H1 (cell line): ENCODE data around the gene DAP. TPM values are rescaled to one million over a fixed set of nuclear protein-coding genes. Genes with fewer than 3 reads are reported as not detected.

Experiments
- CTCF ChIA-PET: fragments of 300-600 bp; sonication (Branson Sonifier 250); formaldehyde crosslinking; loops from one replicate; lab custom pipeline; 2021; ENCODE audit not compliant: partially characterized antibody; lab: Charles Lee
- POLR2A ChIA-PET: fragments of 300-600 bp; sonication (Branson Sonifier 250); formaldehyde crosslinking; loops from one replicate; lab custom pipeline; 2021; ENCODE audit warnings: inconsistent platforms; ENCODE audit not compliant: partially characterized antibody; lab: Charles Lee
- DNase-seq, 2 experiments: peaks; one replicate each; pipeline versions ENCODE4 v3.0.0 to v3.0.0-alpha.2; 2010 to 2022; ENCODE audit warnings: low spot score in 2 of 2, low read depth in 1 of 2, mixed read lengths in 1 of 2
- FAIRE-seq: peaks from 2 replicates; lab custom pipeline; 2011; peaks lifted over from hg19 to GRCh38; lab: Jason Lieb, UNC
- H2AFZ ChIP-seq: 2 replicates; pipeline ENCODE4 v1.8.1; 2012; ENCODE audit warnings: low read length, inconsistent platforms
- H2AK5ac ChIP-seq: 2 replicates; pipeline ENCODE4 v1.6.1; 2013; ENCODE audit warnings: low read depth, low read length
- H2BK120ac ChIP-seq: replicated peaks from 2 replicates; pipeline ENCODE3; 2013; ENCODE audit warnings: low read depth, low read length, inconsistent platforms
- H2BK12ac ChIP-seq: 2 replicates; pipeline ENCODE4 v1.6.1; 2013; ENCODE audit warnings: low read depth, low read length
- H2BK15ac ChIP-seq: 2 replicates; pipeline ENCODE4 v1.6.1; 2013; ENCODE audit warnings: low read length
- H2BK20ac ChIP-seq: 2 replicates; pipeline ENCODE4 v1.6.1; 2013; ENCODE audit warnings: low read length
- H2BK5ac ChIP-seq: 2 replicates; pipeline ENCODE4 v1.6.1; 2013; ENCODE audit warnings: low read depth, low read length
- H3K14ac ChIP-seq: 2 replicates; pipeline ENCODE4 v1.6.1; 2013; ENCODE audit warnings: inconsistent platforms; ENCODE audit not compliant: insufficient read length
- H3K18ac ChIP-seq: 2 replicates; pipeline ENCODE4 v1.6.1; 2013; ENCODE audit warnings: low read length; ENCODE audit errors: extremely low read depth
- H3K23ac ChIP-seq: 2 replicates; pipeline ENCODE4 v1.6.1; 2013; ENCODE audit warnings: inconsistent platforms; ENCODE audit not compliant: insufficient read length
- H3K23me2 ChIP-seq: 2 replicates; pipeline ENCODE4 v1.6.1; 2013; ENCODE audit warnings: low read depth, low read length
- H3K27ac ChIP-seq: 2 replicates; pipeline ENCODE4 v1.6.1; 2011; ENCODE audit warnings: low read depth, low read length, inconsistent platforms
- H3K27me3 ChIP-seq, 4 experiments: replicated peaks in 1 of 4; 1 replicate in 1 of 4; 2 replicates in 3 of 4; pipeline versions ENCODE4 v1.6.1 to v1.8.1; 2011 to 2013; ENCODE audit warnings: low read length in 3 of 4, mild to moderate bottlenecking in 3 of 4, inconsistent platforms in 2 of 4, mixed read lengths in 2 of 4, moderate library complexity in 1 of 4; ENCODE audit not compliant: control insufficient read depth in 3 of 4, insufficient read depth in 3 of 4; ENCODE audit errors: extremely low read depth in 1 of 4
- H3K36me3 ChIP-seq, 4 experiments: 2 replicates each; pipeline versions ENCODE4 v1.6.1 to v1.8.1; 2011 to 2013; ENCODE audit warnings: mild to moderate bottlenecking in 4 of 4, low read length in 3 of 4, moderate library complexity in 2 of 4, control low read depth in 1 of 4, inconsistent platforms in 1 of 4; ENCODE audit not compliant: insufficient read depth in 4 of 4, control insufficient read depth in 2 of 4
- H3K4ac ChIP-seq: replicated peaks from 2 replicates; pipeline ENCODE3; 2013; ENCODE audit warnings: low read length, low read depth, mixed read lengths, inconsistent platforms; ENCODE audit not compliant: insufficient read length
- H3K4me1 ChIP-seq, 4 experiments: replicated peaks in 1 of 4; 1 replicate in 1 of 4; 2 replicates in 3 of 4; pipeline versions ENCODE4 v1.6.1 to v1.8.1; 2011 to 2013; ENCODE audit warnings: low read length in 3 of 4, inconsistent platforms in 2 of 4, mixed read lengths in 1 of 4; ENCODE audit not compliant: insufficient read depth in 4 of 4, control insufficient read depth in 3 of 4
- H3K4me2 ChIP-seq, 2 experiments: 2 replicates each; pipeline versions ENCODE4 v1.6.1 to v1.8.1; 2011 to 2013; ENCODE audit warnings: low read depth in 2 of 2, low read length in 2 of 2, control low read depth in 1 of 2, inconsistent platforms in 1 of 2, mild to moderate bottlenecking in 1 of 2; ENCODE audit not compliant: insufficient read depth in 1 of 2
- H3K4me3 ChIP-seq, 4 experiments: fragments of 200-600, 300-600 bp in 1 of 4; sonication (generic), shearing (Covaris generic), sonication (Bioruptor Twin) in 1 of 4; 2 replicates each; pipeline versions ENCODE4 v1.5.1 to v1.8.1; 2011 to 2016; ENCODE audit warnings: low read length in 4 of 4, low read depth in 3 of 4, control low read depth in 2 of 4, inconsistent platforms in 2 of 4, mild to moderate bottlenecking in 2 of 4, mixed read lengths in 1 of 4, moderate library complexity in 1 of 4; ENCODE audit not compliant: insufficient read depth in 2 of 4; ENCODE audit errors: extremely low read depth in 1 of 4
- H3K56ac ChIP-seq: replicated peaks from 2 replicates; pipeline ENCODE3; 2013; ENCODE audit warnings: low read depth, mild to moderate bottlenecking, mixed read lengths, low read length, inconsistent platforms; ENCODE audit not compliant: insufficient read length
- H3K79me1 ChIP-seq: 2 replicates; pipeline ENCODE4 v1.6.1; 2013; ENCODE audit warnings: low read depth, low read length, control low read depth
- H3K79me2 ChIP-seq, 2 experiments: 2 replicates each; pipeline versions ENCODE4 v1.6.1 to v1.8.1; 2012 to 2013; ENCODE audit warnings: low read length in 2 of 2, mild to moderate bottlenecking in 2 of 2, inconsistent platforms in 1 of 2; ENCODE audit not compliant: insufficient read depth in 2 of 2, control insufficient read depth in 1 of 2
- H3K9ac ChIP-seq, 4 experiments: replicated peaks in 1 of 4; 1 replicate in 1 of 4; 2 replicates in 3 of 4; pipeline versions ENCODE4 v1.6.1 to v1.8.1; 2011 to 2013; ENCODE audit warnings: low read depth in 3 of 4, low read length in 3 of 4, control low read depth in 2 of 4, mild to moderate bottlenecking in 2 of 4, moderate library complexity in 2 of 4, inconsistent platforms in 1 of 4; ENCODE audit errors: extremely low read depth in 1 of 4
- H3K9me3 ChIP-seq, 2 experiments: 2 replicates each; pipeline versions ENCODE4 v1.6.1 to v1.8.1; 2012 to 2013; ENCODE audit warnings: mild to moderate bottlenecking in 2 of 2, moderate library complexity in 2 of 2, control low read depth in 1 of 2, inconsistent platforms in 1 of 2, low read depth in 1 of 2, low read length in 1 of 2, mixed read lengths in 1 of 2; ENCODE audit not compliant: insufficient read depth in 2 of 2
- H4K20me1 ChIP-seq, 2 experiments: replicated peaks in 1 of 2; 2 replicates each; pipeline versions ENCODE3 to v1.8.1; 2011 to 2013; ENCODE audit warnings: inconsistent platforms in 2 of 2, low read length in 2 of 2, mild to moderate bottlenecking in 1 of 2; ENCODE audit not compliant: insufficient read depth in 2 of 2, control insufficient read depth in 1 of 2
- H4K5ac ChIP-seq: 2 replicates; pipeline ENCODE4 v1.6.1; 2013; ENCODE audit warnings: low read length, low read depth, mixed read lengths, inconsistent platforms; ENCODE audit not compliant: insufficient read length
- H4K8ac ChIP-seq: 2 replicates; pipeline ENCODE4 v1.8.0; 2013; ENCODE audit warnings: mild to moderate bottlenecking, moderate library complexity, low read length, inconsistent platforms; ENCODE audit not compliant: insufficient read depth; ENCODE audit errors: extremely low read depth
- H4K91ac ChIP-seq: replicated peaks from 2 replicates; pipeline ENCODE3; 2013; ENCODE audit warnings: low read length, mixed read lengths, inconsistent platforms; ENCODE audit not compliant: insufficient read length
- PHF8 ChIP-seq: fragments of 200-600 bp; sonication (generic); conservative IDR thresholded peaks from 2 replicates; pipeline ENCODE4 v1.7.1; 2012; ENCODE audit warnings: low read depth, mild to moderate bottlenecking, inconsistent platforms, low read length, moderate library complexity
- SP4 ChIP-seq: IDR thresholded peaks from 2 replicates; pipeline ENCODE4 v1.6.1; 2012; ENCODE audit warnings: low read length, inconsistent platforms
- WGBS, 2 experiments: shearing (Covaris generic) in 1 of 2; methylation state at CpG; one replicate each; pipeline versions ENCODE4 v1.1.6 to v1.1.7; 2013 to 2015; ENCODE audit warnings: low lambda C conversion rate in 2 of 2, mixed read lengths in 2 of 2, inconsistent platforms in 1 of 2, low coverage in 1 of 2, missing lambda C conversion rate in 1 of 2; ENCODE audit not compliant: insufficient replicate concordance in 2 of 2, insufficient coverage in 1 of 2, insufficient read length in 1 of 2; ENCODE audit errors: extremely low coverage in 1 of 2, missing lambda C conversion rate in 1 of 2; 5-methylcytosine and 5-hydroxymethylcytosine counted together
- polyA plus RNA-seq, 7 experiments: library from polyadenylated mRNA; depleted of rRNA in 3 of 7; stranded (reverse) in 5 of 7; unstranded in 2 of 7; fragments of >200 nt in 5 of 7; fragments of 200-250 nt in 2 of 7; gene quantifications; 1 replicate in 5 of 7; 2 replicates in 1 of 7; 4 replicates in 1 of 7; pipeline versions ENCODE4 v1.2.1 to v1.2.3, GENCODE V29; 2011 to 2013; ENCODE audit warnings: missing spikeins in 2 of 7, mixed read lengths in 2 of 7
- total RNA-seq: library from RNA; stranded (reverse); fragmentation: NEBNext Ultra II Directional; extraction: Animal tissue kit (Norgen Biotek cat#: 25700); gene quantifications from 2 replicates; pipeline ENCODE4 v1.2.1, GENCODE V29; 2021

DAP gene
- total and polyA plus RNA-seq, 2 of the 8 experiments (the other 6 are each of a cell fraction or from before 2014, with no cell fraction given) = 26.2 to 44.4 TPM

DNA sequence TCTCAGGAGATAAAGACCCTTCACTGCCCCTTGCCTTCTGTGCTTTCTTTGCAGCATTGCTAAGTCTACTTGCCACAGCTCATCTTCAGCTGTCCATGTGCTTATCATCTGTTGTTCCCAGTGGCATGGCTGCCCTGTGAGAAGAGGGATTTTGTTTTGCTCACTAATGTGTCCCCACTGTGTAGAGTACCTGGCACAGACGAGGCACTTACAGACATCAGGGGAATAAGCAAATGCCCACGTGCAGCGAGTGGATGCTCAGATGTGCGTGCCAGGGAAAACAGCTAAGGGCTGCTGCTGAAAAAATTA, 31.0 kb downstream of the DAP start:
- H2BK15ac ChIP-seq = no peak overlapping the region
- H2AK5ac ChIP-seq = no peak overlapping the region
- DNase-seq (no peak), FAIRE-seq (no peak)
- no peak overlapping the region for H3K4ac ChIP-seq
- H2BK20ac ChIP-seq = no peak overlapping the region
- H3K4me3 ChIP-seq = no peak overlapping the region
- no peaks in the 10 kb centered on the region for H3K9me3 ChIP-seq
- no peak overlapping the region for H4K5ac ChIP-seq
- no peaks in the 10 kb centered on the region for H3K4me1 ChIP-seq
- no peak overlapping the region for H2AFZ ChIP-seq
- H3K23me2 ChIP-seq = no peaks in the 10 kb centered on the region; the same call in 1 of the 2 replicates
- H2BK12ac ChIP-seq = no peak overlapping the region; the same call in 1 of the 2 replicates
- H4K20me1 ChIP-seq = peaks cover 0 to 3% of the 10 kb centered on the region in 2 experiments
- H3K23ac ChIP-seq = no peak overlapping the region
- no peak overlapping the region for H4K8ac ChIP-seq
- ChIA-PET CTCF (interaction anchor here (0.6 to 1.4 kb wide), 2 partner anchors 28 to 107 kb away, joined by 3 to 4 read pairs; no protein-coding TSS in a partner anchor), POLR2A (no interaction called here)
- no peaks in the 10 kb centered on the region; the same call in 1 of the 2 replicates for H3K79me1 ChIP-seq
- TF ChIP-seq SP4 = no peak
- no peak for TF ChIP-seq PHF8
- H3K9ac ChIP-seq = no peak overlapping the region; a peak in 1 of 7 replicates
- H4K91ac ChIP-seq = no peak overlapping the region
- no peaks in the 10 kb centered on the region for H3K27me3 ChIP-seq
- H3K18ac ChIP-seq = no peak overlapping the region
- H3K4me2 ChIP-seq = no peak overlapping the region
- H3K79me2 ChIP-seq = no peaks in the 10 kb centered on the region
- whole genome bisulfite sequencing, 2 experiments = 89% methylated on average over 4 of the region's 4 CpGs; no CpG with 5 or more reads in 1 of the 2 experiments
- no peak overlapping the region for H3K14ac ChIP-seq
- no peak overlapping the region for H2BK5ac ChIP-seq
- peaks cover 0 to 3% (median 0%) of the 10 kb centered on the region in 4 experiments; a peak in 4 of 8 replicates for H3K36me3 ChIP-seq
- no peak overlapping the region for H3K27ac ChIP-seq
- no peak overlapping the region for H2BK120ac ChIP-seq
- H3K56ac ChIP-seq = no peak overlapping the region
